NB4 (cell line): ENCODE data around the gene MED13L.

Source experiments
- CTCF ChIP-seq: IDR thresholded peaks from one replicate; pipeline ENCODE4 v1.5.1; 2012; ENCODE audit warnings: low read depth, low read length
- MAX ChIP-seq: IDR thresholded peaks from 2 replicates; pipeline ENCODE4 v1.6.1; 2011; ENCODE audit warnings: low read depth, low read length
- MYC ChIP-seq: IDR thresholded peaks from 2 replicates; pipeline ENCODE4 v1.6.1; 2011; ENCODE audit warnings: low read depth, low read length
- POLR2A ChIP-seq: IDR thresholded peaks from 2 replicates; pipeline ENCODE4 v1.6.1; 2011; ENCODE audit warnings: mild to moderate bottlenecking; ENCODE audit not compliant: insufficient read length; ENCODE audit errors: extremely low read depth

GRCh38 chr12:116267948-116268347, 9.5 kb downstream of the MED13L start:
- TF ChIP-seq CTCF, result no peak
- no peak for TF ChIP-seq MYC
- no peak for TF ChIP-seq MAX
- no peak for TF ChIP-seq POLR2A
